Measurements from ENCODE around the gene JAG1.

- TF ChIP-seq, protein P1, sequence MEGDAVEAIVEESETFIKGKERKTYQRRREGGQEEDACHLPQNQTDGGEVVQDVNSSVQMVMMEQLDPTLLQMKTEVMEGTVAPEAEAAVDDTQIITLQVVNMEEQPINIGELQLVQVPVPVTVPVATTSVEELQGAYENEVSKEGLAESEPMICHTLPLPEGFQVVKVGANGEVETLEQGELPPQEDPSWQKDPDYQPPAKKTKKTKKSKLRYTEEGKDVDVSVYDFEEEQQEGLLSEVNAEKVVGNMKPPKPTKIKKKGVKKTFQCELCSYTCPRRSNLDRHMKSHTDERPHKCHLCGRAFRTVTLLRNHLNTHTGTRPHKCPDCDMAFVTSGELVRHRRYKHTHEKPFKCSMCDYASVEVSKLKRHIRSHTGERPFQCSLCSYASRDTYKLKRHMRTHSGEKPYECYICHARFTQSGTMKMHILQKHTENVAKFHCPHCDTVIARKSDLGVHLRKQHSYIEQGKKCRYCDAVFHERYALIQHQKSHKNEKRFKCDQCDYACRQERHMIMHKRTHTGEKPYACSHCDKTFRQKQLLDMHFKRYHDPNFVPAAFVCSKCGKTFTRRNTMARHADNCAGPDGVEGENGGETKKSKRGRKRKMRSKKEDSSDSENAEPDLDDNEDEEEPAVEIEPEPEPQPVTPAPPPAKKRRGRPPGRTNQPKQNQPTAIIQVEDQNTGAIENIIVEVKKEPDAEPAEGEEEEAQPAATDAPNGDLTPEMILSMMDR (IDR thresholded peaks at IDR 0.05): no peak
- TF ChIP-seq POLR2A (IDR thresholded peaks at IDR 0.05): no peak
Observed at GRCh38 chr20:10631126-10631525, 42.7 kb downstream of the JAG1 start.
